Measurements from ENCODE around the gene ASB1. TPM values are rescaled to one million over a fixed set of nuclear protein-coding genes. Genes with fewer than 3 reads are reported as not detected.

The ASB1 gene
- 10 to 100 TPM; 34.5 to 35.6 TPM for total RNA-seq

- H3K9me3 Mint-ChIP-seq (ENCODE audit: low read depth), result no peaks in the 10 kb centered on the region
- peak within 1 kb of the TSS; percentile 93 for H3K4me3 Mint-ChIP-seq
- H3K4me1 Mint-ChIP-seq, result peaks cover 46% of the 10 kb centered on the region
- ATAC-seq, result peak; percentile 85
- peak within 1 kb of the TSS; percentile 92 for H3K27ac Mint-ChIP-seq
- DNase-seq, result peak; percentile 93
- CTCF ChIA-PET, result interaction anchor here (0.8 to 1.2 kb wide), 3 partner anchors 33 to 754 kb away, joined by 3 read pairs; no protein-coding TSS in a partner anchor
- no peaks in the 10 kb centered on the region for H3K27me3 Mint-ChIP-seq
- peaks cover 16% of the 10 kb centered on the region for H3K36me3 Mint-ChIP-seq
Measured at GRCh38 chr2:238426568-238427434, at the start of gene ASB1. Gene ASB1 (plus strand): TSS chr2:238426927. CDS start chr2:238427071, 144 bp downstream.

DNA sequence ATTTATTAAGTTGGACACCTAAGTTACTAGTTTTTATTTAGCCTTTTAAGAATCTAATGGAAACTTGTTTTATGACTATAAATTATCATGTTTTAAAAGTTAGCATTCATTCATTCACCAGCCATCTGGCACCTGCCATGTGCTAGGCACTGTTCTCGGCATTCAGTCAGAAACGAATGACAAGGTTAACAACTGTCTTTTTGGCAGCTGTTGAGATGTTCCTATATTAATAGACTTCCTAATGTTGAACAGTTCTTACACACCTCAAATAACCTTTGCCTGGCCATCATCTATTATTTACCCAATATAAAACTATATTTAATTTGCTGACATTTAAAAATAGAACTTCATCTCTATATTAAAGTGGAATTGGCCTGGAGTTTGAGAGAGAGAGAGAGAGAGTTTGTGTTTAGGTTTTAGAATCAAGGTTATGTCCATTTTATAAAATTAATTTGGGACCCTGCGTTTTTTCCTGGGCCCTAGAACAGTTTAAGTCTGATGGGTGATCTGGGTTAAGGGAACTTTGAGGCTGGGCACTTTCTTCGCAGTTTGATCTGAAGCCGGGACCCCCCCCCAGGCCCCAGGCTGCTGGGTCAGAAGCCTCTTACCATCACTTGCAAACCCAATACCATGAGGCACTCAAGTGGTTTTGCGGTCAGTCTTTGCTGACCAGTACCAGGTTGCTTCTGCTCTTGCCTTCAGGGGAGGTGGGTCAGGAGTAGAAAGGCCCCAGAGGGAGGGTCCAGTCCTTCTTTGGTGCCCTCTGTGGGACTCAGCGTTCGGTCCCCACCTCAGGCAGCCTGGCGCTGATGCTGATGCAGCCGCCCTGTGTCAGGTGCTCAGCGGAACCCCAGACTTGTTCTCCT lies 48.3 kb upstream of the ASB1 start:
- Mint-ChIP-seq H3K9me3 (ENCODE audit: low read depth) (no peaks in the 10 kb centered on the region), H3K36me3 (peaks cover 3% of the 10 kb centered on the region), H3K27ac (no peak overlapping the region), H3K4me3 (no peak overlapping the region), H3K27me3 (no peaks in the 10 kb centered on the region), H3K4me1 (peaks cover 41% of the 10 kb centered on the region)
- CTCF ChIA-PET, result interaction anchor here (0.6 to 1.9 kb wide), 3 partner anchors 53 to 86 kb away, joined by 3 to 8 read pairs (median 4); no protein-coding TSS in a partner anchor
- DNase-seq (no peak), ATAC-seq (no peak)

DNA sequence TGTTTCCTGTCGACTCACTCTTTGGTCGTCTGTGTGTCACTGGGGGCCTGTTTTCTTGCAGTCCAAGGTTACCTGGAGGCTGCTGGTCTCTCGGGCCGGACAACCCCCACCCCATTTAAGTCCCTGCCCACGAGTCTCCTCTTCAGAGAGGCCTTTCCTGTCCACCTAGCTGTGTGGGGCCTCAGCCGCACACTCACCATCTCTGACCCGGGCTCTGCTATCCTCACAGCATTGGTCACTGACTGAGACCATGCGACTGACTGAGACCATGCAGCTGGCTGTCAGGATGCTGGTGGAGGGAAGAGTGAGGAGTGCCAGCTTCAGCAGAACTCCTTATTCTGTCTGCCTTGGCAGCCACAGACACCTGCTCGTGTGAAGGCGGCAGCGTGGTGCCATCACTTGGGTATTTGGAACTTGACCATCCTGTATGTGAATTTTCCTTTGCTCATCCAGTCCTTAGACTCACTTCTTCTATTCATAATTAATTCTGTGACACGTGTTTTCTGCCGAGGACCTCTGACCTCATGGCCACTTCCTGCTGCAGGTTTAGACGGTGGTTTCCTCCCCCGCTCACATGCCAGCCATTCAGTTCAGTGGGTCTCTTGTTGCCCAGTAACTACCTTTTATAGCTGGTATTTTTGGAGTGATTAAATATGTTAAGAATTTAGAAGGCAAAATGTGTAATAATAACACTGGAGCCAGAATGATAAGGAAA lies 47.5 kb upstream of the ASB1 start:
- ATAC-seq (peak; percentile 68), DNase-seq (peak; percentile 75)
- Mint-ChIP-seq H3K36me3 (peaks cover 3% of the 10 kb centered on the region), H3K27ac (peak overlapping the region; percentile 20), H3K9me3 (ENCODE audit: low read depth) (no peaks in the 10 kb centered on the region), H3K4me1 (peaks cover 41% of the 10 kb centered on the region), H3K4me3 (no peak overlapping the region), H3K27me3 (no peaks in the 10 kb centered on the region)
- CTCF ChIA-PET, result interaction anchor here (1.5 kb wide), 1 partner anchor 8 kb away, joined by 5 read pairs; no protein-coding TSS in a partner anchor

- CTCF ChIA-PET, result interaction anchor here (1.5 kb wide), 1 partner anchor 9 kb away, joined by 5 read pairs; no protein-coding TSS in a partner anchor
- no peaks in the 10 kb centered on the region for H3K9me3 Mint-ChIP-seq (ENCODE audit: low read depth)
- no peak overlapping the region for H3K4me3 Mint-ChIP-seq
- no peak for DNase-seq
- no peaks in the 10 kb centered on the region for H3K27me3 Mint-ChIP-seq
- no peak overlapping the region for H3K27ac Mint-ChIP-seq
- ATAC-seq, result no peak
- peaks cover 3% of the 10 kb centered on the region for H3K36me3 Mint-ChIP-seq
- peaks cover 41% of the 10 kb centered on the region for H3K4me1 Mint-ChIP-seq
Measured at GRCh38 chr2:238380336-238380735, 46.4 kb upstream of the ASB1 start.

DNA sequence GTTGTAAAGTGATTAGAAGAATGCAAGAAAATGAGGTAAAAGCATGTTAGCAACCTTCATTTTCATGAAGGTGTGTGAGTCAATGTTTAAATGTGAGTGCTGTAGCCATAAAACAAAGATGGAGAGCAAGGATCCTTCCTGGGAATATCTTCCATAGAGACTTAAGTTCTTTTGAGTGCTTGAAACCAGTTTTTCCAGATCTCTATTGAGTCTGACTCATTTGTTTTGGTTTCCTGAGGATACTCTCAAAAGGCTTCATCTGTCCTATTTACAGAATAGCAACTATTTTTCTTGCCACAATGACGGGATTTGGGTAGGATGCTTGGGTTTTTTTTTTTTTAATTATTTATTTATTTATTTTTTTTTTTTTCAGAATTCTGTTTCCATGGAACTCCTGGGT lies 45.9 kb upstream of the ASB1 start:
- Mint-ChIP-seq H3K4me1 (peaks cover 40% of the 10 kb centered on the region), H3K27ac (no peak overlapping the region), H3K36me3 (peaks cover 3% of the 10 kb centered on the region), H3K4me3 (no peak overlapping the region), H3K9me3 (ENCODE audit: low read depth) (no peaks in the 10 kb centered on the region), H3K27me3 (no peaks in the 10 kb centered on the region)
- CTCF ChIA-PET, result no interaction called here
- ATAC-seq (no peak), DNase-seq (no peak)

- H3K36me3 Mint-ChIP-seq, result peaks cover 3% of the 10 kb centered on the region
- CTCF ChIA-PET, result interaction anchor here (0.8 kb wide), 1 partner anchor 403 kb away, joined by 3 read pairs; no protein-coding TSS in a partner anchor
- H3K27me3 Mint-ChIP-seq, result no peaks in the 10 kb centered on the region
- no peak for DNase-seq
- H3K4me3 Mint-ChIP-seq, result no peak overlapping the region
- no peak overlapping the region for H3K27ac Mint-ChIP-seq
- peaks cover 39% of the 10 kb centered on the region for H3K4me1 Mint-ChIP-seq
- no peaks in the 10 kb centered on the region for H3K9me3 Mint-ChIP-seq (ENCODE audit: low read depth)
- ATAC-seq, result no peak
Measured at GRCh38 chr2:238381341-238382115, 45.2 kb upstream of the ASB1 start.

DNA sequence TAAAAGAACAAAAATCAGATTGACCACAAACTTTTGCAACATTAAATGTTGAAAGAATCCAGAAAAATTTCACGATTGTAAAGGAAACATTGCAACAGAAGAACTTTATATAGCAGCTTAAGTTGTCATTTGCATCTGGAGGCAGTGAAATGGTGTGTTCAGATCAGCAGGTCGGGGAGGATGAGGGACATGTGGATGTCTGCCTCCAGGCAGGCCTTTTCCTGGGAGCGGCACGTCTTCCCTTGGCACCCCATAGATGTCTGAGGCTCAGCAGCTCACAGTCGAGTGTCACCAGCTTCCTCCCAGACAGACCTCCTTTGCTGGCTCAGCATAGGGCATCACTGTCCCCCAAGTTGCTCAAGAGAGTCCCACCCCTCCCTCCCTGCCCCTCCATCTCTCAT lies 44.3 kb upstream of the ASB1 start:
- peaks cover 3% of the 10 kb centered on the region for H3K36me3 Mint-ChIP-seq
- no peak for ATAC-seq
- CTCF ChIA-PET, result interaction anchor here (0.8 kb wide), 1 partner anchor 402 kb away, joined by 3 read pairs; no protein-coding TSS in a partner anchor
- no peak overlapping the region for H3K4me3 Mint-ChIP-seq
- H3K27me3 Mint-ChIP-seq, result no peaks in the 10 kb centered on the region
- no peak overlapping the region for H3K27ac Mint-ChIP-seq
- H3K9me3 Mint-ChIP-seq (ENCODE audit: low read depth), result no peaks in the 10 kb centered on the region
- no peak for DNase-seq
- H3K4me1 Mint-ChIP-seq, result peaks cover 35% of the 10 kb centered on the region

DNA sequence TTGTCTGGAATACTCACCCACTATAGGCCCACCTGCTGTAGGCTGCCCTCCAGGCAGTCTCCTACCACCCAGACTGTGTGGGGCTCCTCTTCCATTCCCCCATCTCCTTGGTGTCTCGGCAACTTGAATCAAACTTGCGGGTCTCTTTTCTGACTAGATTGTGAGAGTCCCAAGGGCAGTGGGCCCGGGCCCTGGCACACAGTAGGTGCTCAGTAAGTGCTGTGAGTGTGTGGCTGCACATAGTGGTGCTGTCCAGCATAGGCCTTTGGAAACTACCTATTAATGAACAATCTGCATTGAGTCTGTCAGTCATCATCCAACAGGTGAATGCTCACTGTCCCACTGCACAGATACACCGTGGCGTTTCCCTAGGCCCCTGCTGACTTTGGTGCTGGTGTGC lies 43.6 kb upstream of the ASB1 start:
- no peak for ATAC-seq
- Mint-ChIP-seq H3K27me3 (no peaks in the 10 kb centered on the region), H3K4me3 (no peak overlapping the region), H3K9me3 (ENCODE audit: low read depth) (no peaks in the 10 kb centered on the region), H3K36me3 (peaks cover 3% of the 10 kb centered on the region), H3K4me1 (peaks cover 31% of the 10 kb centered on the region), H3K27ac (no peak overlapping the region)
- CTCF ChIA-PET, result no interaction called here
- no peak for DNase-seq

GRCh38 chr2:238383743-238384380 lies 42.9 kb upstream of the ASB1 start:
- CTCF ChIA-PET, result no interaction called here
- no peak overlapping the region for H3K27ac Mint-ChIP-seq
- H3K4me1 Mint-ChIP-seq, result peaks cover 27% of the 10 kb centered on the region
- H3K4me3 Mint-ChIP-seq, result no peak overlapping the region
- H3K27me3 Mint-ChIP-seq, result no peaks in the 10 kb centered on the region
- no peaks in the 10 kb centered on the region for H3K9me3 Mint-ChIP-seq (ENCODE audit: low read depth)
- ATAC-seq (no peak), DNase-seq (no peak)
- H3K36me3 Mint-ChIP-seq, result peaks cover 3% of the 10 kb centered on the region

- no peaks in the 10 kb centered on the region for H3K27me3 Mint-ChIP-seq
- ATAC-seq (no peak), DNase-seq (no peak)
- peaks cover 7% of the 10 kb centered on the region for H3K4me1 Mint-ChIP-seq
- no peaks in the 10 kb centered on the region for H3K36me3 Mint-ChIP-seq
- no peak overlapping the region for H3K27ac Mint-ChIP-seq
- no peak overlapping the region for H3K4me3 Mint-ChIP-seq
- H3K9me3 Mint-ChIP-seq (ENCODE audit: low read depth), result no peaks in the 10 kb centered on the region
- CTCF ChIA-PET, result interaction anchor here (1.2 kb wide), 1 partner anchor 10 kb away, joined by 3 read pairs; no protein-coding TSS in a partner anchor
Measured at GRCh38 chr2:238387332-238387731, 39.4 kb upstream of the ASB1 start.

DNA sequence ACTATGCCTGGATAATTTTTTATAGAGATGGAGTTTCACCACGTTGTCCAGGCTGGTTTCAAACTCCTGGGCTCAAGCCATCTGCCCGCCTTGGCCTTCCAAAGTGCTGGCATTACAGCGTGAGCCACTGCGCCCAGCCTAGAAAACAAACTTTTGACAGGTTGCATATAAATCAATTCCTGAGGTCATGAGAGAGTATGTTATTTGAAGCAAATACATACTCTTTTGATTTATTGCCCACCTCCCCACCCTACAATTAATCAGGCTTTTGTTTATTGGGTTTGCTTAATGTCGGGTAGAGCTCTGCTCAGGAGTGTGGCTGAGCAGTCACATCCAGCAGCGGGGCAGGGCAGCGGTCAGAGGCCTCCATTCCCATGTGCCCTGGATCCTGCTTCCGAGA lies 37.9 kb upstream of the ASB1 start:
- H3K4me1 Mint-ChIP-seq, result peaks cover 7% of the 10 kb centered on the region
- CTCF ChIA-PET, result no interaction called here
- no peak for ATAC-seq
- H3K36me3 Mint-ChIP-seq, result no peaks in the 10 kb centered on the region
- no peaks in the 10 kb centered on the region for H3K9me3 Mint-ChIP-seq (ENCODE audit: low read depth)
- DNase-seq, result no peak
- no peaks in the 10 kb centered on the region for H3K27me3 Mint-ChIP-seq
- H3K4me3 Mint-ChIP-seq, result no peak overlapping the region
- H3K27ac Mint-ChIP-seq, result no peak overlapping the region

DNA sequence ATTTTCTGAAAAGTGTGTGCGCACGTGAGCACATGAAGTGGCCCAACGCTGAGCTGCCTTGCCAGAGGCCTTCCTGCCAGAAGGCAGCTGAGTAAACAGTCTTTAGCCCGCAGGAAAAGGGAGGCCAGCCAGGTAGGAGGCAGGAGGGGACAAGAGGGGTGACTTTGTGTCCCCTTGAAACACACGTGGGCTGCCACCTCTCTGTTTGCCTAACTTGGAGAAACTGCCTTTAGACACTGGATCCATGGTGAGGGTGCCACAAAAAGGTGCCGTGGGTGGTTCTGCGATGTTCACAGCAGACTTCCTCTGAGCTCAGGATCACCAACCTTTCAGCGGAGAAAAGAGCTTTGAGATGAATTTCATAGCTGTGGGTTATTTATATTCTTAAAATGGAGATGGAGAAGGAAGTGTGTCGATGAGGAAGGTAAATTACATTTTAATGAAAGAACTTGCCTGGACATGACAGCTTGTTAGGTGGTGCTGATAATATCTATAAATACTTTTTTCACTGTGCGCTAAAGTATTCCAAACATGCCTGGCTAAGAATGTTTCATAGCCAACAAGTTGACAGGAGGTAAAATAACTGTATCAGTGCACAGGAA lies 36.6 kb upstream of the ASB1 start:
- Mint-ChIP-seq H3K27me3 (no peaks in the 10 kb centered on the region), H3K9me3 (ENCODE audit: low read depth) (no peaks in the 10 kb centered on the region), H3K27ac (no peak overlapping the region), H3K4me3 (no peak overlapping the region), H3K4me1 (peaks cover 7% of the 10 kb centered on the region), H3K36me3 (peaks cover 3% of the 10 kb centered on the region)
- DNase-seq (no peak), ATAC-seq (no peak)
- CTCF ChIA-PET, result interaction anchor here (0.7 to 1.3 kb wide), 3 partner anchors 15 to 49 kb away, joined by 3 to 4 read pairs (median 4); no protein-coding TSS in a partner anchor
